ENCODE measurements around the gene CNEP1R1. TPM values are rescaled to one million over a fixed set of nuclear protein-coding genes. Genes with fewer than 3 reads are reported as not detected.

Gene CNEP1R1
- total and polyA plus RNA-seq, 10 of the 15 experiments (the other 5 are each of a cell fraction or from before 2014, with no cell fraction given), result 11.5 to 29.2 (median 15.6) TPM

DNA sequence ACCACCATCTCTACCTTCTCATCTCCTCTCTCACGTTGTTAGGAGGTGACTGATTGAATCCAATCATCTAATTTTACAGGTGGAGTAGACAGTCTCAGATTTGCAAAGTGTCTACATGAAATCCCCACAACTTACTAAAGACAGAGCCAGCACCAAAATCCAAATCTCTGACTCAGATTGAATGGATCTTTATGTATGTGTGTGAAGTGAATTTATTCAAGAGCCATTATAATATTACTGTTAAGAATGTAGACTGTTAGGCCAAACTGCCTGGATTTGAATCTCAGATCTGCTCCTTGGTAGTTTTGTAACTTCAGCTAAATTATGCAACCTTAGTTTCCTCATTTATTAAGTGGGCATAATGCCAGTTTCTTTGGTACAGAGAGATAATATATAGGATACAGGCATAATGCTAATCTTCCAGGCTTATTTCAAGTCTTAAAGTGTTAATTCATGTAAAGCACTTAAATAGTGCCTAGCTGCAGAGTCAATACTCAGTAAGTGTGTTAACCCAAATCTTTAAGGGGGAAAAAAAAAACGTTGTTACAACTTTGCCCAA, 12.7 kb downstream of the CNEP1R1 start (continued):
- TF ChIP-seq ZNF274 (IDR thresholded peaks at IDR 0.05; ENCODE audit: insufficient read depth, insufficient read length) (no peak), MEF2A (IDR thresholded peaks at IDR 0.05; ENCODE audit: insufficient read depth, low read depth, low read length) (no peak), NBN (IDR thresholded peaks at IDR 0.05) (no peak), SMAD5 (IDR thresholded peaks at IDR 0.05; ENCODE audit: low read depth) (no peak), BMI1 (IDR thresholded peaks at IDR 0.05; ENCODE audit: borderline replicate concordance) (no peak), RELA (IDR thresholded peaks at IDR 0.05; ENCODE audit: borderline replicate concordance, partially characterized antibody) (no peak), CBFB (IDR thresholded peaks at IDR 0.05; ENCODE audit: low read depth) (no peak), ZZZ3 (IDR thresholded peaks at IDR 0.05; ENCODE audit: control insufficient read depth, insufficient read length, low read depth) (no peak)
- TF ChIP-seq, protein P1, sequence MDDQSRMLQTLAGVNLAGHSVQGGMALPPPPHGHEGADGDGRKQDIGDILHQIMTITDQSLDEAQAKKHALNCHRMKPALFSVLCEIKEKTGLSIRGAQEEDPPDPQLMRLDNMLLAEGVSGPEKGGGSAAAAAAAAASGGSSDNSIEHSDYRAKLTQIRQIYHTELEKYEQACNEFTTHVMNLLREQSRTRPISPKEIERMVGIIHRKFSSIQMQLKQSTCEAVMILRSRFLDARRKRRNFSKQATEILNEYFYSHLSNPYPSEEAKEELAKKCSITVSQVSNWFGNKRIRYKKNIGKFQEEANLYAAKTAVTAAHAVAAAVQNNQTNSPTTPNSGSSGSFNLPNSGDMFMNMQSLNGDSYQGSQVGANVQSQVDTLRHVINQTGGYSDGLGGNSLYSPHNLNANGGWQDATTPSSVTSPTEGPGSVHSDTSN (IDR thresholded peaks at IDR 0.05; ENCODE audit: insufficient replicate concordance, low read depth, low read length), result no peak

GRCh38 chr16:50038286-50038685, 13.3 kb downstream of the CNEP1R1 start:
- FAIRE-seq (no peak), DNase-seq (ENCODE audit: low read depth, low spot score) (no peak), ATAC-seq (no peak)
- CTCF ChIA-PET, result interaction anchor here (0.6 to 3.0 kb wide), 3 partner anchors 13 to 316 kb away, joined by 3 to 25 read pairs (median 3); partner anchors contain the start of gene CNEP1R1
- H3K36me3 ChIP-seq (ENCODE audit: control insufficient read depth in 2 of 2, insufficient read depth in 2 of 2, low read length in 1 of 2), result no peaks in the 10 kb centered on the region; a peak in 1 of 4 replicates
- H3K27ac ChIP-seq (ENCODE audit: control insufficient read depth, insufficient read depth), result no peak overlapping the region
- no peak overlapping the region for H3K4me2 ChIP-seq (ENCODE audit: control insufficient read depth, insufficient read depth)
- POLR2A ChIA-PET, result interaction anchor here (0.6 to 0.7 kb wide), 2 partner anchors 13 to 88 kb away, joined by 5 to 6 read pairs; partner anchors contain the start of gene CNEP1R1
- 96% methylated on average over 4 of the region's 4 CpGs for WGBS (ENCODE audit: insufficient coverage, insufficient replicate concordance, low lambda C conversion rate, missing lambda C conversion rate)
- SMC1A ChIA-PET (ENCODE audit: uncharacterized antibody, unreplicated experiment), result interaction anchor here (0.8 to 1.4 kb wide), 2 partner anchors 11 to 174 kb away, joined by 3 read pairs; no protein-coding TSS in a partner anchor
- no peak overlapping the region for H2AFZ ChIP-seq (ENCODE audit: control insufficient read depth, low read depth, low read length)
- no peaks in the 10 kb centered on the region for H4K20me1 ChIP-seq (ENCODE audit: control insufficient read depth, insufficient read depth)
- H3K4me1 ChIP-seq (ENCODE audit: control insufficient read depth, insufficient read depth, low read length), result peaks cover 11% of the 10 kb centered on the region
- no peak overlapping the region for H3K4me3 ChIP-seq
- no peaks in the 10 kb centered on the region for H3K27me3 ChIP-seq (replicated peaks in 1 of 2; ENCODE audit: control insufficient read depth in 2 of 2, insufficient read depth in 2 of 2, low read length in 1 of 2)
- no peaks in the 10 kb centered on the region for H3K9me3 ChIP-seq (replicated peaks; ENCODE audit: control insufficient read depth, insufficient read depth, low read length)
- in situ Hi-C loops (cut with MboI) (no loop called here), intact Hi-C loops (cut with micrococcal nuclease; ENCODE audit: unreplicated experiment) (no loop called here)
- H3K79me2 ChIP-seq (ENCODE audit: control insufficient read depth, insufficient read depth, low read length), result no peaks in the 10 kb centered on the region
- BruUV-seq (replicated peaks), result no TSS peak
- H3K9ac ChIP-seq (ENCODE audit: control insufficient read depth, insufficient read depth, low read length), result no peak overlapping the region
- RAD21 ChIA-PET (ENCODE audit: unreplicated experiment), result interaction anchor here (2.4 kb wide), 1 partner anchor 13 kb away, joined by 11 read pairs; the partner anchor contains the start of gene CNEP1R1
- no peak for TF ChIP-seq MAX (IDR thresholded peaks at IDR 0.05; ENCODE audit: low read depth, low read length)
- no peak for TF ChIP-seq GABPA (IDR thresholded peaks at IDR 0.05; ENCODE audit: low read depth)
- TF ChIP-seq CREM (IDR thresholded peaks at IDR 0.05; ENCODE audit: low read depth), result no peak
- TF ChIP-seq SIX5 (IDR thresholded peaks at IDR 0.05; ENCODE audit: low read depth, low read length, severe bottlenecking), result no peak
- TF ChIP-seq, protein P2, sequence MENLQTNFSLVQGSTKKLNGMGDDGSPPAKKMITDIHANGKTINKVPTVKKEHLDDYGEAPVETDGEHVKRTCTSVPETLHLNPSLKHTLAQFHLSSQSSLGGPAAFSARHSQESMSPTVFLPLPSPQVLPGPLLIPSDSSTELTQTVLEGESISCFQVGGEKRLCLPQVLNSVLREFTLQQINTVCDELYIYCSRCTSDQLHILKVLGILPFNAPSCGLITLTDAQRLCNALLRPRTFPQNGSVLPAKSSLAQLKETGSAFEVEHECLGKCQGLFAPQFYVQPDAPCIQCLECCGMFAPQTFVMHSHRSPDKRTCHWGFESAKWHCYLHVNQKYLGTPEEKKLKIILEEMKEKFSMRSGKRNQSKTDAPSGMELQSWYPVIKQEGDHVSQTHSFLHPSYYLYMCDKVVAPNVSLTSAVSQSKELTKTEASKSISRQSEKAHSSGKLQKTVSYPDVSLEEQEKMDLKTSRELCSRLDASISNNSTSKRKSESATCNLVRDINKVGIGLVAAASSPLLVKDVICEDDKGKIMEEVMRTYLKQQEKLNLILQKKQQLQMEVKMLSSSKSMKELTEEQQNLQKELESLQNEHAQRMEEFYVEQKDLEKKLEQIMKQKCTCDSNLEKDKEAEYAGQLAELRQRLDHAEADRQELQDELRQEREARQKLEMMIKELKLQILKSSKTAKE (IDR thresholded peaks at IDR 0.05; ENCODE audit: low read depth, poor library complexity, severe bottlenecking), result no peak
- TF ChIP-seq GATAD2B (conservative IDR thresholded peaks at IDR 0.05; ENCODE audit: low read depth), result no peak
- TF ChIP-seq YBX1 (IDR thresholded peaks at IDR 0.05), result no peak
- TF ChIP-seq, protein P3, sequence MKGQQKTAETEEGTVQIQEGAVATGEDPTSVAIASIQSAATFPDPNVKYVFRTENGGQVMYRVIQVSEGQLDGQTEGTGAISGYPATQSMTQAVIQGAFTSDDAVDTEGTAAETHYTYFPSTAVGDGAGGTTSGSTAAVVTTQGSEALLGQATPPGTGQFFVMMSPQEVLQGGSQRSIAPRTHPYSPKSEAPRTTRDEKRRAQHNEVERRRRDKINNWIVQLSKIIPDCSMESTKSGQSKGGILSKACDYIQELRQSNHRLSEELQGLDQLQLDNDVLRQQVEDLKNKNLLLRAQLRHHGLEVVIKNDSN (IDR thresholded peaks at IDR 0.05; ENCODE audit: borderline replicate concordance, extremely low read length, insufficient read depth, low read depth, low read length), result no peak
- no peak for TF ChIP-seq STAT3 (IDR thresholded peaks at IDR 0.05; ENCODE audit: low read depth, low read length)
- no peak for TF ChIP-seq RFX5 (IDR thresholded peaks at IDR 0.05; ENCODE audit: low read depth, low read length)
- TF ChIP-seq POU2F2 (IDR thresholded peaks at IDR 0.05; ENCODE audit: borderline replicate concordance, low read depth, low read length), result no peak
